Chondrocyte (in vitro differentiated cells): ENCODE measurements around the gene MRPL34. TPM values are rescaled to one million over a fixed set of nuclear protein-coding genes. Genes with fewer than 3 reads are reported as not detected.

Experiments used
- DNase-seq: peaks from one replicate; pipeline ENCODE4 v3.0.0; 2021; ENCODE audit warnings: mixed read lengths, low spot score
- H3K27ac Mint-ChIP-seq: one replicate; pipeline ENCODE4 v1.8.0; 2021; ENCODE audit warnings: mild to moderate bottlenecking, moderate library complexity, mixed read lengths; ENCODE audit not compliant: unreplicated experiment
- H3K27me3 Mint-ChIP-seq: 2 replicates; pipeline ENCODE4 v1.8.0; 2021; ENCODE audit warnings: low read depth, mixed read lengths
- H3K36me3 Mint-ChIP-seq: 2 replicates; pipeline ENCODE4 v1.8.0; 2021; ENCODE audit warnings: low read depth, mixed read lengths
- H3K4me1 Mint-ChIP-seq: 2 replicates; pipeline ENCODE4 v1.8.0; 2021; ENCODE audit warnings: low read depth, mild to moderate bottlenecking, mixed read lengths
- H3K4me3 Mint-ChIP-seq: one replicate; pipeline ENCODE4 v1.8.0; 2021; ENCODE audit warnings: mild to moderate bottlenecking, moderate library complexity, mixed read lengths; ENCODE audit not compliant: unreplicated experiment
- H3K9me3 Mint-ChIP-seq: 2 replicates; pipeline ENCODE4 v1.8.0; 2021; ENCODE audit warnings: low read depth, mixed read lengths
- total RNA-seq: library from RNA; stranded (reverse); gene quantifications from 3 replicates; pipeline ENCODE4 v1.2.1, GENCODE V29; 2021
- TF ChIP-seq, protein P1 (sequence below): fragments of 200-600 bp; sonication (generic); IDR thresholded peaks from 2 replicates; pipeline ENCODE4 v1.5.0; 2021; ENCODE audit warnings: antibody characterized with exemption, mild to moderate bottlenecking, moderate library complexity

The MRPL34 gene
- total RNA-seq, 1 donor from 2014 or later = 56.6 TPM

DNA sequence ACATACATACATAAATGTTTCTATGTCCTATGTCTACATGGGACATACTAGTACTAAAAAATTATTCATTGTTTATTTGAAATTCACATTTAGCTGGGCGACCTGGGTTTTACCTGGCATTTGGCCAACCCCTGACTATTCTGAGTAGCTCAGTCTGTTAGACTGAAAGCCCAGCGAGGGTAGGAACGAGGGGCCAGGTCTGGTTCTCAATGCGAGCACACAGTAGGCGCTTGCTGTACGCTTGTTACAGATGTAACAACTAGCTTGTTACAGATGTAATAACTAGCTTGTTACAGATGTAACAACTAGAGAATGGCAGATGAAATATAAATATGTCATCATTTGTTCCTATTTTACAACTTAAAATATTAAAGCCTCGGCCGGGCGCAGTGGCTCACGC is 29.9 kb downstream of the MRPL34 start:
- TF ChIP-seq, protein P1, sequence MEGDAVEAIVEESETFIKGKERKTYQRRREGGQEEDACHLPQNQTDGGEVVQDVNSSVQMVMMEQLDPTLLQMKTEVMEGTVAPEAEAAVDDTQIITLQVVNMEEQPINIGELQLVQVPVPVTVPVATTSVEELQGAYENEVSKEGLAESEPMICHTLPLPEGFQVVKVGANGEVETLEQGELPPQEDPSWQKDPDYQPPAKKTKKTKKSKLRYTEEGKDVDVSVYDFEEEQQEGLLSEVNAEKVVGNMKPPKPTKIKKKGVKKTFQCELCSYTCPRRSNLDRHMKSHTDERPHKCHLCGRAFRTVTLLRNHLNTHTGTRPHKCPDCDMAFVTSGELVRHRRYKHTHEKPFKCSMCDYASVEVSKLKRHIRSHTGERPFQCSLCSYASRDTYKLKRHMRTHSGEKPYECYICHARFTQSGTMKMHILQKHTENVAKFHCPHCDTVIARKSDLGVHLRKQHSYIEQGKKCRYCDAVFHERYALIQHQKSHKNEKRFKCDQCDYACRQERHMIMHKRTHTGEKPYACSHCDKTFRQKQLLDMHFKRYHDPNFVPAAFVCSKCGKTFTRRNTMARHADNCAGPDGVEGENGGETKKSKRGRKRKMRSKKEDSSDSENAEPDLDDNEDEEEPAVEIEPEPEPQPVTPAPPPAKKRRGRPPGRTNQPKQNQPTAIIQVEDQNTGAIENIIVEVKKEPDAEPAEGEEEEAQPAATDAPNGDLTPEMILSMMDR = no peak
- DNase-seq = no peak
- Mint-ChIP-seq H3K4me3 (no peak overlapping the region), H3K27ac (no peak overlapping the region), H3K9me3 (no peaks in the 10 kb centered on the region), H3K36me3 (peaks cover 4% of the 10 kb centered on the region), H3K27me3 (no peaks in the 10 kb centered on the region), H3K4me1 (peaks cover 29% of the 10 kb centered on the region)

DNA sequence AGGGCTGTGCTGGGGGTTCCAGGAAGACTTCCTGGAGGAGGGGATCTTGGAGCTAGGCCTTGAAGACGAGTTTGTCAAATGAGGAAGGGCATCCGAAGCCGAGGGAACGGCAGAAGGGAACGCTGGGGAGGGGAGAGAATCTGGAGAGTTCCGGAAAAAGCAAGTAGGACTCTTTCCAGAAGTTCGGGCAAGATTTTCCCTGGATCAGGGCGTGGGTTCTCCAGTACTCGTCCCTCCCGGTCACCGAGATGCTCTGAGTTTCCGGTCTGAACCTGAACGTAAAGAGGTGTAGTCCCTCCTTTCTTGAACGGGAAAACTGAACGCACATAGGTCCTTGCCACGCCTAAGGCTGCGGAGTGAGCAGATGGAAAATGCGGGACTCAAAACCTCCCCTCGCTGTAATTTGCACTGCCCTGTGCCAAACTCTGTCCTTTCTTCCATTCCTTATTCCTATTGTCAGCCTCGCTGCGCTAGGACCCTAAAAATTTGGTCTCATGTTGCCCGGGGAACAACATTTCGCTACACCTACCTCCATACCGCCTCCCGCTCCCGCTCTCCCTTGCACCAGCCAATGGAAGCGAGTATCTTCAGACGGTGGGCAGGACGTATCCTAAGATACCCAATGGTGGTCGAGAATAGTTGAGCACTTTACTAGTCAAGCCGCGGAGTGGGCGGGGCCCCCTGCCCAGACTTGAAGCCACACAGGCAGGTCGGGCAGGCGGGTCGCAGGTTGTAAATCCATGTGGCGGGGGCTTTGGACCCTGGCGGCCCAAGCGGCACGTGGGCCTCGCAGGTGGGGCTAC is 31.4 kb downstream of the MRPL34 start, which contains the start of gene GTPBP3:
Gene GTPBP3, plus strand, starts transcription at position 682 of the 803 bp plus-strand sequence. Its CDS starts 59 bp downstream, at position 741.
- TF ChIP-seq, protein P1 = no peak
- H3K4me3 Mint-ChIP-seq = peak within 1 kb of the TSS; percentile 97

DNA sequence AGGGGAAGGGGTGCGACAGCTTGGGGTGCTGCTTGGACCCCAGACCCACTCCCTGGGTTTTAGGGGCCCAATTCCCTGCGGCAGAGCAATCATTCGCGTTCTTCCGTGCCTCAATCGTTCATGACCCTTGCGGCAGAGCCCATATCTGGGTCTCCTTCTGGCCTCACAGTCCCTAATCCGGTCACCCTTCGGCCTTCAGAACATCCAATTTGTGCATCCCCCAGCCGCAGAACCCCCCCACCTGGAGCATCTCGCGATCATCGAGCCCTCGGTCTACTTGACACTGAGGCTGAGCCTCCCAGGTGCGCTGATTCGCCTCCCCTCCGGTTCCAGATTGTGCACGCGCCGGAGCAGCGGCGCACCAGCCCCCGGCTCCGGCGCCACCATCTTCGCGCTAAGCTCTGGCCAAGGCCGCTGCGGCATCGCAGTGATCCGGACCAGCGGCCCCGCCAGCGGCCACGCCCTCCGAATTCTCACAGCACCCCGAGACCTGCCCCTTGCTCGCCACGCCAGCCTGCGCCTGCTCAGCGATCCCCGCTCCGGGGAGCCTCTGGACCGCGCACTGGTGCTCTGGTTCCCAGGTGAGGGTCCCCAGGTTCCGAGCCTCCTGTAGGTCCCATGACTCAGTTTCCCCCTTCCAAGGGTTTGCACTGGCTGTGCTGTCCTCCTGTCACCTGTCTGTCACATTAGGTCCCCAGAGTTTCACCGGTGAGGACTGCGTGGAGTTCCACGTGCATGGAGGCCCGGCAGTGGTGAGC is 32.2 kb downstream of the MRPL34 start:
- Mint-ChIP-seq H3K36me3 (no peaks in the 10 kb centered on the region), H3K27me3 (no peaks in the 10 kb centered on the region), H3K27ac (no peak overlapping the region), H3K4me1 (peaks cover 29% of the 10 kb centered on the region), H3K9me3 (no peaks in the 10 kb centered on the region), H3K4me3 (peak overlapping the region; percentile 97)
- TF ChIP-seq, protein P1 = no peak
- DNase-seq = no peak

More for the DNA sequence above, 31.4 kb downstream of the MRPL34 start, which contains the start of gene GTPBP3:
- peak; percentile 98 for DNase-seq
- peak within 1 kb of the TSS; percentile 98 for H3K27ac Mint-ChIP-seq
- peaks cover 29% of the 10 kb centered on the region for H3K4me1 Mint-ChIP-seq
- peaks cover 1% of the 10 kb centered on the region for H3K36me3 Mint-ChIP-seq
- no peaks in the 10 kb centered on the region for H3K27me3 Mint-ChIP-seq
- H3K9me3 Mint-ChIP-seq = no peaks in the 10 kb centered on the region

DNA sequence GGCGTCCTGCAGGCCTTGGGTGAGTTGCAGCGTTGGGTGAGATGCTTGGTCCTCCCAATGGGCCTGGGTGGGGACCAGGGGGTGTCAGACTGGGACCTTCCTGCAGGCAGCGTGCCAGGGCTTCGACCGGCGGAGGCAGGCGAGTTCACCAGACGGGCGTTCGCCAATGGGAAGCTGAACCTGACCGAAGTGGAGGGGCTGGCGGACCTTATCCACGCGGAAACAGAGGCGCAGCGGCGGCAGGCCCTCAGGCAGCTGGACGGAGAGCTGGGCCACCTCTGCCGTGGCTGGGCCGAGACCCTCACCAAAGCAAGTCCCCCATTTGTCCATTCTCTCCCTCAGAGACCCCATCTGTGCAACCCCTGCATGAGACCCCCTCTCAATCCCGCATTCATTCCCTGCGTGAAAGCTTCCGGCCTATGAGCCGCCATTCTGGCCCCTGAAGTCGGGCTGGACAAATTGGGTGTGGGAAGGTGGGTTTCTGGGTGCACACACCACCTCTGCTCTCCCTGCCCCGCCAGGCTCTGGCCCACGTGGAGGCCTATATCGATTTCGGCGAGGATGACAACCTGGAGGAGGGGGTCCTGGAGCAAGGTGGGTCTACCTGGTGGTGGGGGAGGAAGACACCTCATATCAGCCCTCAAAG is 32.9 kb downstream of the MRPL34 start:
- Mint-ChIP-seq H3K27me3 (no peaks in the 10 kb centered on the region), H3K4me3 (peak overlapping the region; percentile 97), H3K9me3 (no peaks in the 10 kb centered on the region), H3K27ac (no peak overlapping the region), H3K4me1 (peaks cover 26% of the 10 kb centered on the region), H3K36me3 (no peaks in the 10 kb centered on the region)
- DNase-seq = no peak
- TF ChIP-seq, protein P1 = no peak
